Globus pallidus (tissue), 1 donor: Measurements from ENCODE around the gene SLC29A1.
"Not testable (repeated sequence)": the region's sequence is repeated elsewhere in the genome, so short reads cannot be mapped to it uniquely, and the experiment has no call there.

Experiments
- DNase-seq: peaks from one replicate; pipeline ENCODE4 v3.0.0-alpha.2; 2015; ENCODE audit warnings: low spot score

SLC29A1 gene

GRCh38 chr6:44223319-44224028 lies at the start of gene SLC29A1:
TSS of gene SLC29A1 (plus strand) at chr6:44223595. CDS start at chr6:44227314, 3,719 bp downstream.
- DNase-seq = peak; percentile 55

GRCh38 chr6:44176130-44176761 lies 47.1 kb upstream of the SLC29A1 start:
- DNase-seq = no peak

- DNase-seq = no peak
These were observed 46.5 kb upstream of the SLC29A1 start for GRCh38 chr6:44176762-44177509.

GRCh38 chr6:44177691-44178423 lies 45.5 kb upstream of the SLC29A1 start:
- no peak for DNase-seq

- DNase-seq = no peak
These were observed 44.8 kb upstream of the SLC29A1 start for GRCh38 chr6:44178424-44179071.

GRCh38 chr6:44179072-44179536 lies 44.3 kb upstream of the SLC29A1 start:
- DNase-seq = no peak

GRCh38 chr6:44179648-44180047 lies 43.7 kb upstream of the SLC29A1 start:
- DNase-seq = no peak

- no peak for DNase-seq
These were observed 43.0 kb upstream of the SLC29A1 start for GRCh38 chr6:44180406-44180805.

GRCh38 chr6:44180886-44181285 lies 42.5 kb upstream of the SLC29A1 start:
- no peak for DNase-seq

GRCh38 chr6:44181784-44182183 lies 41.6 kb upstream of the SLC29A1 start:
- DNase-seq = not testable (repeated sequence)

- no peak for DNase-seq
These were observed 40.4 kb upstream of the SLC29A1 start for GRCh38 chr6:44182911-44183390.

- no peak for DNase-seq
These were observed 39.6 kb upstream of the SLC29A1 start for GRCh38 chr6:44183783-44184182.

GRCh38 chr6:44185356-44185755 lies 38.0 kb upstream of the SLC29A1 start:
- DNase-seq = not testable (repeated sequence)

GRCh38 chr6:44185953-44186634 lies 37.3 kb upstream of the SLC29A1 start:
- no peak for DNase-seq

GRCh38 chr6:44186635-44187025 lies 36.8 kb upstream of the SLC29A1 start:
- no peak for DNase-seq

- DNase-seq = no peak
These were observed 34.6 kb upstream of the SLC29A1 start for GRCh38 chr6:44188819-44189218.

GRCh38 chr6:44189257-44189656 lies 34.1 kb upstream of the SLC29A1 start:
- no peak for DNase-seq

GRCh38 chr6:44190715-44191114 lies 32.7 kb upstream of the SLC29A1 start:
- DNase-seq = no peak

- DNase-seq = no peak
These were observed 30.9 kb upstream of the SLC29A1 start for GRCh38 chr6:44192428-44193041.

GRCh38 chr6:44193307-44193910 lies 30.0 kb upstream of the SLC29A1 start:
- DNase-seq = no peak
